8988T (cell line): ENCODE data around the gene FAM20C.
"Not testable (repeated sequence)": the region's sequence is repeated elsewhere in the genome, so short reads cannot be mapped to it uniquely, and the experiment has no call there.

ENCODE experiments used
- DNase-seq: peaks from one replicate; pipeline ENCODE4 v3.0.0; 2011

Gene FAM20C

DNA sequence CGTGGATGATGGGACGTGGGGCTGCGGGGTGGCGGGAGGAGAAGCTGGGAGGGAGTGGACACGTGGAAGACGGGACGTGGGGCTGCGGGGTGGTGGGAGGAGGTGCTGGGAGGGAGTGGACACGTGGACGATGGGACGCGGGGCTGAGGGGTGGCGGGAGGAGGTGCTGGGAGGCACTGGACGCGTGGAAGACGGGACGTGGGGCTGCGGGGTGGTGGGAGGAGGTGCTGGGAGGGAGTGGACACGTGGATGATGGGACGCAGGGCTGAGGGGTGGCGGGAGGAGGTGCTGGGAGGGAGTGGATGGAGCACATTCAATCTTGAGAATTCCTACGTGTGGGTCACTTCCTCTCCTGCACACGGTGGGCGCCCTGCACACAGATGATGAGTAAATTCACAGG, 104.8 kb downstream of the FAM20C start:
- not testable (repeated sequence) for DNase-seq

GRCh38 chr7:297611-298374, 105.4 kb downstream of the FAM20C start:
- DNase-seq: no peak

GRCh38 chr7:298375-298702, 106.0 kb downstream of the FAM20C start:
- DNase-seq: no peak

DNA sequence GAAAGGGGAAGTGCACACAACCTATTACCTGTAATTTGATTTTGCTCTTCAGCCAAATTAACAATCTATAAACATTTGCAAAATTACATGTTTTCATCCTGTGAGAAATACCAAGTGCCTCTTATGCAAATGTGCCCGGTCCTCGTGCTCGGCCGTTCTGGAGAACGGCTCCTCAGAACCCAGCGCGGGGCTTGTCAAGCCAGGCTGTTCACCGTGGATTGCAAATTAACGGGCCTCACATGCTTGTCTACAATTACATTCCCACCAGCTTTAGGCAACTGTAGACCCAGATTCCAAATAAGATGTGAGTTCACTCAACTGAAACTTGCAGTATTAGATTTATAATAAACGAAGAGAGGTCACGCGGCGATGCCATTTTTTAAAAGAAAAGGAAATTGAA, 106.4 kb downstream of the FAM20C start:
- DNase-seq: no peak

DNA sequence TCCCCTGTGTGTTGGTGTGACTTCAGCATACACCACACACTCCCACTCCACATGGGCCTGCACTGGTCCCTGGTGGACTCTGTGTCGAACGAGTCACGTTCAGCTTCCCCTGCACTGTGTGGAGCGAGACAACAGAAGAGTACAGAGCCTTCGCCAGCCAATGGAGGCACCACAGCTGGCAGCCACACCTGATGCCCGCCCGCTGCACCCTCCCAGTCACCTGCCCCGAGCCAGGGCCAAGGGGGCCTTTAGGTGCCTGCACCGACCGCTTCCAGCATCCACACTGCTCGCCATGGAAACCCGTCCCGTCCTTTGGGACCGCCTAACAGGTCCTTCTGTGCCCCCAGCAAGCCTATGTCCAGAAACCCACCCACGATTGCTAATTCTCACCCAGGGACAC, 106.8 kb downstream of the FAM20C start:
- no peak for DNase-seq

GRCh38 chr7:299628-300027, 107.3 kb downstream of the FAM20C start:
- DNase-seq: no peak

GRCh38 chr7:300048-300447, 107.7 kb downstream of the FAM20C start:
- DNase-seq: no peak

- DNase-seq: no peak
These were observed 108.3 kb downstream of the FAM20C start for GRCh38 chr7:300546-301290.

DNA sequence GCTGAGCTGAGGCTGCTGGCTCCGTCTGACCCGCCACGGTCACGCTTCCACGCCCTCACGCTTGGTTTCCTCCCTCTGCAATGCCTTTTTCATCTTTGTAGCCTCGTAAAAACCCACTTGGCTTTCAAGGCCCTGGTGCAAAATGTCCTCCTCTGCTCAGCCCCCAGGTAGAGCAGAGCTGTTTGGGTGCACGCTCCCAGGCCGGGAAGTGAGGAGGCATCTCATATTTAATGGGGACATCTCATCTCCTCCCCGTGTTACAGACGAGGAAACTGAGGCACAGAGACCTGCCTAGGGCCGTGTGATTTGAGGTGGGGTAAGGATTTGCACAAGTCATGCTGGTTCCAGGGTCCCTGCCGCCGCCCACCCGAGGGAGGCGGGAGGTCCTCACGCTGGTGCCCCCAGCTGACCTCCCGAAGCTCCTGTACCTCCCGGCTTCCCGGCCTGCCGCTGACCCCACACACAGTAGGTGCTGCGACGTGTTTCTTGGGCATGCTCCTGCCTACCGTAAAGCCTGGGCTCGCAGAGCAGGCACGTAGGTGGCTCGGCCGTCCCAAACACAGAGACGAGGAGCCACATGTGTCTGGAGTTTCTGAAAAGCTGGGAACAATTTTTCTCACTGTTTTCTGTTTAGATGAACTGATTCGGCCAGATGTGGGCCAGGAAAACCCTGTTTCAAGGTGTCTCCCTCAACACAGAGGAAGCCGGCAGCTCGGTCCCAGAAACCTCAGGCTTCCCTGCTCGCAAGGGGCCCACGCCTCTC, 109.1 kb downstream of the FAM20C start:
- no peak for DNase-seq

- DNase-seq: no peak
These were observed 110.0 kb downstream of the FAM20C start for GRCh38 chr7:302054-302992.

DNA sequence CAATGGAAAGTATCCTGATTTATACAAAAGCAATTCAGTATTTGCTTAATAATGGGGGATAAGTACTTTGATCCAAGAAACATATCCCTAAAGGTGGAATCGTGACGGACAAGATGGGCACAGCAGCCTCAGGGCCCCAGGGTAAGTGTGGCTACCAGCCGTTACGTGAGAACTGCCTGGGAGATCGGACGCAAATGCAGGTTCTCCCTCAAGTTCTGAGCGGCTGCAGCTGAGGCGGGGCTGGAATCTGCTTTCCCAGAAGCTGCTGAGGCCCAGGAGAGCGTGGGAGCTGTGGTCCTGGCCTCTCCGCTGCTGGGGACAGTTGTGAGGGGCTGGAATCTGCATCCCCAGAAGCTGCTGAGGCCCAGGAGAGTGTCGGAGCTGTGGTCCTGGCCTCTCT, 111.1 kb downstream of the FAM20C start:
- no peak for DNase-seq

- no peak for DNase-seq
These were observed 111.7 kb downstream of the FAM20C start for GRCh38 chr7:303884-304573.

DNA sequence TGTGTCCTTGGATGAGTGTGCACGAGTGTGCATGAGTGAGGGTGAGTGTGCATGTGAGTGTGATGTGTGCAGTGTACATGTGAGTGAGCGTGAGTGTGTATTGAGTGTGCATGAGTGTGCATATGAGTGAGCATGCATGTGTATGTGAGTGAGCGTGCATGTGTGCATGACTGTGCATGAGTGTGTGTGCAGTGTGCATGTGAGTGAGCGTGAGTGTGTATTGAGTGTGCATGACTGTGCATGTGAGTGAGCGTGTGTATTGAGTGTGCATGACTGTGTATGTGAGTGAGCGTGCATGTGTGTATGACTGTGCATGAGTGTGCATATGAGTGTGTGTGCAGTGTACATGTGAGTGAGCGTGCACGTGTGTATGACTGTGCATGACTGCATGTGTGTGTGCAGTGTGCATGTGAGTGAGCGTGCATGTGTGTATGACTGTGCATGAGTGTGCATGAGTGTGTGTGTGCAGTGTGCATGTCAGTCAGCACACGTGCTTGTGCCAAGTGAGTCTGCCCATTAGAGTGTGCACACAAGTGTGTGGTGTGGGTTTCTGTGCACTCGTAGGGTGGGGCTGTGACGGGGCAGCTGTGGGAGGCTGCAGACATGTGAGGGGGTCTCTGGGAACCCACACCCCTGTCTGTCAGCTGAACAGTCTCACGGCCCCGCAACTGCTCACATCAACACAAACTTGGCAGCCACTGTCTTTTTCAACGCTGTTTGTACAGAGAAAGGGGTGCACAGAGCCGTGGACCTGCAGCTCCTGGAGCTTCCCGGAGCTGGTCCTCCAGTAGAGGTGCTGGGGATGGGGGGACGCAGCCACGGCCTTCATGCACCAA, 112.4 kb downstream of the FAM20C start:
- no peak for DNase-seq

DNA sequence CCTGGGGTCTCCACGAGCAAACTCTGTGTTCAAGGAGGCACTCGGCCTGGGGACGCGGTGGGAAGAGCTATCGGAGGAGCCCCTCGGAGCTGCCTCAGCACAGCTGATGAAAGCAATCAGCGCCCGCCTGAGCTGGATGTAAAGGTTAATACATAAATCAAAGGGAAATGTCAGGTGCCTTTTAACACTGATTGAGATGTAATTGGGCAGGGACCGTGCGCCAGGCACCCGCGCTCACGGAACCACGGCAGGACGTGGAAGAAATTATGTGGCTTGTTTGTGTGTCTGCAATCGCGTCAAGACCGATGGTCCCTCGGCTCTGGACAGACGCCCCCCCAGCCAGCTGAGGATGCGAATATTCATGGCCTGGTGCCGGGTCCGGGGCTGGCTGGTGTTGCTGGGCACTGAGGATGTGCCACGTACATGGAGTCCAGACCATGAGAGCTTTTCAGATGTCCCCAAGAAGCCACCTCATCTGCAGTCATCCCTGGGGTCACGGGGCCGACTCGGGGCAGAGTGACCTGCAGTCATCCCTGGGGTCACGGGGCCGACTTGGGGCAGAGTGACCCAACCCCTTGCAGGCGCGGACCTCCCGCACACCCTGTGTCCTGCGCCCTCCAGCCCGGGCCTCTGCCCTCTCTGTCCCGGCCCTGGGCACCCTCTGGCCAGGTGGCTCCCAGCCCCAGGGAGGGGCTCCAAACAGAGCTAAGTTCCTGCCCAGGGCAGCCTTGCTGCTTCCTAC, 113.2 kb downstream of the FAM20C start:
- no peak for DNase-seq

DNA sequence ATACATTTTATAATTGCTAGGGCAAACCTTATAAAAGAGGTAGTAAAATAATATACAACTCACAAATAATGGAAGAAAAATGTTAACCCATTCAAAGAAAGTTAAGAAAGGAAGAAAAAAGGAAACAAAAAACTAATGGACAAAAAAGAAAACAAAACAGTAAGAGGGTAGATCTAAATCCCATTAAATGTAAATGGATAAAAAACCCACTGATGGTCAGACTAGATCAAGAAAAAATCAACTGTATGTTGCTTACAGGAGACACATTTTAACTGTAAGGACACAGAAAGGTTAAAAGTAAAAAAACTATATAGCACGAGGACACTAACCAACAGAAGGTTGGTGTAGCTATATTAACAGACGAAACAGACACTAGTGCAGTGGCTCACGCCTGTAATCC, 115.6 kb downstream of the FAM20C start:
- DNase-seq: no peak

DNA sequence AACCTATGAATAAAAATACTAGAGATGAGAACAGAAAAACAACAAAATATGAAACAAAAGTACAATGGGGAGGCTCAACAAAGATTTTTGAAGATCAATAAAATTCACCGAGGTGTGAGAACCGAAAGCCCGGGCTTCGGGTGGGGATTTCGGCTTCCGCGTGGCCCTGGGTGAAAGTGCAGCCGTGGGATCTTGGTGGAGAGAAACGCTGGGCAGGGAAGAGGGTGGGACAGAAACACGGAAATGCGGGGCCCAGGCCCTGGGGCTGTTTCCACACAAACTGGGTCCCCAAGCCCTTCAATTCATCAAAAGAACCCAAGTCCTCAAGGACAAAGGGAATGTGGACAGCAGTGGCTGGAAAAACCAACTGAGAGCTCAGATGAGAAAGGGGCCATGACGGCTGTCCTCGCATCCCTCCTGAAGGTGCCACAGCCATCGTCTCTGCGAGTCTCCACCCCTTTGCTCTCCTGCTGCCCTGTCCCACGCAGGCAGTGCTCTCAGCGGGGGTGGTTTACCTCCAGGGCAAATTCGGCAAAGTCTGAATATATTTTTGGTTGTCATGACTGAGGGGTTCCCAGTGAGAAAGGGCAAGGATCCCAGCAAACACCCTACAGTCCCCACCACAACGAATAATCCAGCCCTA, 117.3 kb downstream of the FAM20C start:
- no peak for DNase-seq
